BE2C (cell line): Measurements from ENCODE around the gene ADCY10.

Experiments
- DNase-seq: peaks from one replicate; pipeline ENCODE4 v3.0.0-alpha.2; 2020
- H3K27me3 ChIP-seq: fragments of 250-450 bp; sonication (Bioruptor Pico); 2 replicates; pipeline ENCODE4 v1.5.1; 2020; ENCODE audit warnings: mild to moderate bottlenecking
- H3K36me3 ChIP-seq: fragments of 250-450 bp; sonication (Bioruptor Pico); 2 replicates; pipeline ENCODE4 v1.5.1; 2020; ENCODE audit warnings: mild to moderate bottlenecking
- H3K4me1 ChIP-seq: fragments of 250-450 bp; sonication (Bioruptor Pico); 2 replicates; pipeline ENCODE4 v1.5.1; 2020
- H3K4me3 ChIP-seq: 2 replicates; pipeline ENCODE4 v1.5.1; 2011; ENCODE audit warnings: low read depth, low read length
- H3K9me3 ChIP-seq: fragments of 250-450 bp; sonication (Bioruptor Pico); 2 replicates; pipeline ENCODE4 v1.5.1; 2020
- TF ChIP-seq, protein P1 (sequence below): IDR thresholded peaks from 2 replicates; pipeline ENCODE4 v1.5.1; 2012; ENCODE audit warnings: mild to moderate bottlenecking, low read depth, low read length

ADCY10 gene

DNA sequence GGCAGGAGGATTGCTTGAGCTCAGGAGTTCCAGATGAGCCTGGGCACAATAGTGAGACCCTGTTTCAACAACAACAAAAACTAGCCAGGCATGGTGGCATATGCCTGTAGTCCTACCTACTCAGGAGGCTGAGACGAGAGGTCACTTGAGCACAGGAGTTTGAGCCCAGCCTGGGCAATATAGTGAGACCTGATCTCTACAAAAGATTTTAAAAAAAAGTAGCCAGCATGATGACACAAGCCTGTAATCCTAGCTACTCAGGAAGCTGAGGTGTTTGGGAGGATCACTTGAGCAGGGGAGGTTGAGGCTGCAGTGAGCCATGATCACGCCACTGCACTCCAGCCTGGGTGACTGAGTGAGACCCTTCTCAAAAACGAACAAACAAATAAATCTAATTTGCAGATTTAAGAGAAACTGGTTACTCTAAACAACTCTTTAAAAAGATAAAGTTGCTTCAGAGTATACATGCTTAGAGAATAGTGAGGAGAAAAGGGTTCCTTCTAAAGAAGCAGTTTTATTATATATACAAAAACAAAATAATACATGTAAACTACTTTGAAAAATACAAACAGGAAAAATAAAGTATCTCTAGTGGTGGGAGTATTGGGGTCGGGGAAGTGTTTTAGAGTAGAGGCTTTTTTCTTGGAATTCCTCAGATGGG lies 88.4 kb downstream of the ADCY10 start:
- H3K36me3 ChIP-seq, result no peaks in the 10 kb centered on the region

DNA sequence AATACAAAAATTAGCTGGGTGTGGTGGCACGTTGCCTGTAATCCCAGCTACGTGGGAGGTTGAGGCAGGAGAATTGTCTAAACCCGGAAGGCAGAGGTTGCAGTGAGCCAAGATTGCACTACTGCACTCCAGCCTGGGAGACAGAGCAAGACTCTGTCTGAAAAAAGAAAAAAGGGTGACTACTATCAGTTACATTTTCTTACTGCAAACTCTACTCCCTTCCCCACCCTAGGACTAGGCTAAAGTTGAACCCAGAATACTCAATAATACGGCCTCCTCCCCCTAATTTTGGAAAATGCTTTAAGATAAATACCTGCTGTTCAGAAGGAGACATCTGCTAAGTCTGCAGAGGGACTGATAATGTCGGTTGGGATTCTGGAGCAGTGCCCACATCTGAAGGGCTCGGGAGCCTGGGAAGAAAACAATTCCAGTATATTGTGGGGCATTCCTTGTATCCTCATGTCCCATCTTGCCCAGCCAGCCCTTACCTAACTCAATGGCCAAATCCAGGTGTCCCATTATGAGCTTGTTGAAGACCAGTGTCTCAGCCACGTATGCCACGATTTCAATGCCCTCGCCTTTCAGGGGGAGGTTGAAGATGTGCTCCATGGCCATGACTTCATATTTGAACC lies 89.7 kb downstream of the ADCY10 start:
- Histone ChIP-seq H3K4me1 (peaks cover 3% of the 10 kb centered on the region; the same call in 1 of the 2 replicates), H3K4me3 (no peak overlapping the region), H3K9me3 (no peaks in the 10 kb centered on the region), H3K36me3 (no peaks in the 10 kb centered on the region), H3K27me3 (no peaks in the 10 kb centered on the region)
- DNase-seq, result no peak
- TF ChIP-seq, protein P1, sequence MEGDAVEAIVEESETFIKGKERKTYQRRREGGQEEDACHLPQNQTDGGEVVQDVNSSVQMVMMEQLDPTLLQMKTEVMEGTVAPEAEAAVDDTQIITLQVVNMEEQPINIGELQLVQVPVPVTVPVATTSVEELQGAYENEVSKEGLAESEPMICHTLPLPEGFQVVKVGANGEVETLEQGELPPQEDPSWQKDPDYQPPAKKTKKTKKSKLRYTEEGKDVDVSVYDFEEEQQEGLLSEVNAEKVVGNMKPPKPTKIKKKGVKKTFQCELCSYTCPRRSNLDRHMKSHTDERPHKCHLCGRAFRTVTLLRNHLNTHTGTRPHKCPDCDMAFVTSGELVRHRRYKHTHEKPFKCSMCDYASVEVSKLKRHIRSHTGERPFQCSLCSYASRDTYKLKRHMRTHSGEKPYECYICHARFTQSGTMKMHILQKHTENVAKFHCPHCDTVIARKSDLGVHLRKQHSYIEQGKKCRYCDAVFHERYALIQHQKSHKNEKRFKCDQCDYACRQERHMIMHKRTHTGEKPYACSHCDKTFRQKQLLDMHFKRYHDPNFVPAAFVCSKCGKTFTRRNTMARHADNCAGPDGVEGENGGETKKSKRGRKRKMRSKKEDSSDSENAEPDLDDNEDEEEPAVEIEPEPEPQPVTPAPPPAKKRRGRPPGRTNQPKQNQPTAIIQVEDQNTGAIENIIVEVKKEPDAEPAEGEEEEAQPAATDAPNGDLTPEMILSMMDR, result no peak

More for the DNA sequence above, 88.4 kb downstream of the ADCY10 start:
- TF ChIP-seq, protein P1, result no peak
- DNase-seq, result no peak
- H3K4me3 ChIP-seq, result no peak overlapping the region
- no peaks in the 10 kb centered on the region for H3K27me3 ChIP-seq
- peaks cover 3% of the 10 kb centered on the region; the same call in 1 of the 2 replicates for H3K4me1 ChIP-seq
- no peaks in the 10 kb centered on the region for H3K9me3 ChIP-seq

DNA sequence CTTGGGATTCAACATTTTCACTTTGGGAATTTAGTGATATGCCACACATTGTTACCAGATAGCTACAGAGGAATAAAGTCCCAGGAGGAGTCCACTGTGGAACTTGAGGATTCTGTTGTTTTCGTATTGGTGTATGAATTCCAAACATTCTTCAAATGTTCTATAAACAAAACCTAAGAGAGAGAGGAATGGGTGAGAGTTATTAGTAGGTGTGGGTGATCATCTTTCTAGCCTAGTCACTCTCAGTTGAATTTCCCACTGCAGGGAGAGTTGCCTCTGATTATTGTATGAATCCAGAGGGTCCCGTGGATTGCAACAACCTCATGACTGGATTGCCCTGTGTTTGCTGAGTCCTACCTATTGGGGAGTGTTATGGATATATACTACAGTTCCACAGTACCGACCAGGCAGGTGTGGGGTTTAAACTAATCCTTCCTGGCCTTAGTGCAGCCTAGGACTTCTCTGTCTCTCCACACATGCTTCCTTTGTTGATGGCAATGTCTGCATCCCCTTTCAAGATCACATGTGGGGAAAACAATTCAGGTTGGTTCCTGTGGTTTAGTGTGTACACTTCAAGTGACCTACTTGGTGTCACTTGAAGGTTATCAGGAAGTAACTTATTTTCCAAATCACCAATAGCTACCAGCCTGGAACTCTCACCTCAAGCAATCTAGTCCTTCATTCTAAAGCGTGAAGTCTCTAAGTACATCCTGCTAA lies 91.8 kb downstream of the ADCY10 start:
- DNase-seq, result no peak
- no peaks in the 10 kb centered on the region for H3K27me3 ChIP-seq

DNA sequence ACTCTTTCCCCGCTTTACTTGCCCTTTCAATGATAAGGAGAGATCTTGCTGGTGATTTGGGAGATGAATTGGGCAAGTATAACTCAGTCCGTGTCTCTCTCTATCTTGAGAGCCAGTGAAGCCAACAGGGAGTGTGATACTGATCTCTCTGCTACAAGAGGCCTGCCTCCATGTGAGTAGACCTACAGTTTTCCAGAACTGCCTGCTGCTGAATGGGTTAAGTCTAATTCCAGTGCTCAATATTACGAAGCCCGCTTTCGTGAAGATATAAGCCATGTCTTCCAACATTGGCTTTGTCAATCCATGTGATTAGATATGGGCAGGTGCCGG lies 92.6 kb downstream of the ADCY10 start:
- TF ChIP-seq, protein P1, result no peak
- peaks cover 3% of the 10 kb centered on the region; the same call in 1 of the 2 replicates for H3K4me1 ChIP-seq
- H3K36me3 ChIP-seq, result no peaks in the 10 kb centered on the region
- no peaks in the 10 kb centered on the region for H3K27me3 ChIP-seq
- no peaks in the 10 kb centered on the region for H3K9me3 ChIP-seq
- DNase-seq, result no peak
- H3K4me3 ChIP-seq, result no peak overlapping the region

More for the DNA sequence above, 91.8 kb downstream of the ADCY10 start:
- TF ChIP-seq, protein P1, result no peak
- no peaks in the 10 kb centered on the region for H3K36me3 ChIP-seq
- no peak overlapping the region for H3K4me3 ChIP-seq
- H3K4me1 ChIP-seq, result peaks cover 3% of the 10 kb centered on the region; the same call in 1 of the 2 replicates
- H3K9me3 ChIP-seq, result no peaks in the 10 kb centered on the region

DNA sequence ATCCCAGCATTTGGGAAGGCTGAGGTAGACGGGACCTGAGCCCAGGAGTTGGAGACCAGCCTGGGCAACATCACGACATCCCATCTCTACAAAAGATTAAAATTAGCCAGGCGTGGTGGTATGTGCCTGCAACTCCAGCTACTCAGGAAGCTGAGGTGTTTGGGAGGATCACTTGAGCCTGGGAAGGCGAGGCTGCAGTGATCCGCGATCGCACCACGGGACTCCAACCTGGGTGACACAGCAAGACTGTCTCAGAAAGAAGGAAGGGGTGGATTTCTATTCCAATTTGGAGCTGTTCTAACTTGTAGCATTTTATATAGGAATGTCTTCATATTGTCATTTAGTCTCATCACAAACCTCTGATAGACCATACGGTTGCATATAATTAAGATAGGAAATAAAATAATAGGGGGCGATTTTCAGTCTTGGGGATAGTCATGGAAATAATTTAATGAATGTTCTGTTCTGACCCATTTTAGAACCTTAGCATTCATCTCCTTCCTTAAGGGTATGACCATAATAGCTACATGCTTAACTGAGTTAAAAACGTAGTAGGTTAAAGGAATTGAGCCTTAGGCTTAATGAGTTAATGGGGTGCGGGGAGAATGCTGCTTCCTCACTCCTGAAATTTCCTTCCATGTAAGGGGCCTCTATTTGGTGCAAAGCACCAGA lies 93.1 kb downstream of the ADCY10 start:
- Histone ChIP-seq H3K27me3 (no peaks in the 10 kb centered on the region), H3K36me3 (no peaks in the 10 kb centered on the region), H3K9me3 (no peaks in the 10 kb centered on the region), H3K4me3 (no peak overlapping the region; the same call in 1 of the 2 replicates), H3K4me1 (peaks cover 3% of the 10 kb centered on the region; the same call in 1 of the 2 replicates)
- TF ChIP-seq, protein P1, result no peak
- no peak for DNase-seq
